Measurements from ENCODE around the gene COL11A2.
"Not testable (repeated sequence)": the region's sequence is repeated elsewhere in the genome, so short reads cannot be mapped to it uniquely, and the experiment has no call there.

Gene COL11A2

DNA sequence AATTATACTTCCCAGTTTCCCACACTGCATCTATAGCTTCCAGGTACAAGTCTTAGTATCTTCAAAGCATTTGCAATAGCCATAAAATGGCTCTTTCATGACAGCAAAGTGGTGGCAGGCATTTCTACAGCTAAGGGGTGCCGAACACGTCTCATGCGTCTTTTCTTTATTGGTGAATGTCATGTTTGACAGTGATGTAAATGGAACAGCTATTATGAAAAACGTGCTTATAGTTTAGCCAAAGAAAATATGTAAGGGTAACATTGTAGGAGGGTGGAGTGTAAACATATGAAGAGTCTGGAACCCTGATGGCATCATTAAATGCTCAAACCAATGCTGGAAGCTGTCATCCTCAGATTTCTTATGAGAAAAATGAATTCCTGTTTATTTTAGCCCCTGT, 37.9 kb downstream of the COL11A2 start:
- no peak for DNase-seq (ENCODE audit: low read depth)

DNA sequence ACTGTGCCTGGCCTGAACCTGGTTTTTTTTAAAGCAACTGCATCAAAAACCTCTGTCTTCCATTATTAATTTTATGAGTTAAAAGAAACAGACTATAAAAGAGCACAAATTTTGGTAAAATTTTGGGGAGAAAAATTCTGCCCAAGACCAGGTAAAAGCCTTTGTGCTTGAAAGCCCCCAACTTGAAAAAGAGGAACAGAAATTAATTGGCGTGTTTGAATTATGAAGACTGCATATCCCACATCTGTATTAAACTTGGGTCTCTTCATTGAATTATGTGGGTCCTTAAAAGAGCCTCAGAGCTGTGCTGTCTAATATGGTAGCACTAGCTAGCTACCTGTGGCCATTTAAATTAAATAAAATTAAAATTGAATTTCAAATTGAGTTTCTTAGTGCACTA, 41.2 kb downstream of the COL11A2 start:
- DNase-seq (ENCODE audit: low read depth), result no peak

GRCh38 chr6:33150560-33150959, 41.7 kb downstream of the COL11A2 start:
- not testable (repeated sequence) for DNase-seq (ENCODE audit: low read depth)

- DNase-seq (ENCODE audit: low read depth), result no peak
Measured at GRCh38 chr6:33147807-33148666, 44.2 kb downstream of the COL11A2 start.

- no peak for DNase-seq (ENCODE audit: low read depth)
Measured at GRCh38 chr6:33144373-33144772, 47.9 kb downstream of the COL11A2 start.

- DNase-seq (ENCODE audit: low read depth), result no peak
Measured at GRCh38 chr6:33143113-33143770, 49.0 kb downstream of the COL11A2 start.

DNA sequence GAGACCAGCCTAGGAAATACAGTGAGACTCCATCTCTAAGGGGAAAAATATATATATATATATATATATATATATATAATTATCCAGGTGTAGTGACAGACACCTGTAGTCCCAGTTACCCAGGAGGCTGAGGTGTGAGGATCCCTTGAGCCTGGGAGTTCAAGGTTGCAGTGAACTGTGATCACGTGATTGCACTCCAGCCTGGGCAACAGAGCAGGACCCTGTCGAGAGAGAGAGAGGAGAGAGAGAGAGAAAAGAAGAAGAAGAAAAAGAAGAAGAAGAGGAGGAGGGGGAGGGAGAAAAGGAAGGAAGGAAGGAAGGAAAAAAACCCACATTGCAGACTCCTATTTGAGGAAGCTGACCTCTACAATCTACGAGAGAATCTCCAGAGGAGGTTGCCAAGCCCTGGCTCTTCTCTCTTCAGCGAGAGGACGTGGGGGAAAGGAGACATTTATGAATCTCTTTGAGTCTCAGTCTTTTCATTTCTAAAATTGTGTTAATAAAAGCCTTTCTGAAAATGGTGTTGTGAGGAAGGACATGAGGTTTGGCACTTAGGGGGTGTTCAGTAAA, 49.7 kb downstream of the COL11A2 start:
- no peak for DNase-seq (ENCODE audit: low read depth)

DNA sequence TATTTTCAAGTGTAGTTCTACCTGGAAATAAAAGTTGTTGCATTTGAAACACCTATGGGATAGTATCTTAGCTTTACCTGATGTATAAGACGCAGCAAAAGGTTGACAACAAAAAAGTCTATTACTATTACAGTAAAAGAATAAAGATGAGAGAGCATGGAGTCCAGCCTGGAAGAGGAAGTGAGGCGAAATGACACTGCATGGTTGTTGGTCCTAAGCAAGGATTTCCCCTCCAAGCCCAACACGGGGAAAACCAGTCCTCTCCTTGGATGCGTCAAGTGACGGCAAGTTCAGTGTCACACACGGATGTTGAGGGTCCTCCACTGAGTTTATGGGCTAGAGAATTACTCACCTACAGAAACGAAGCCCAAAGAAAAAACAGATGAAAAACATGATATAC, 51.7 kb downstream of the COL11A2 start:
- DNase-seq (ENCODE audit: low read depth), result no peak

- no peak for DNase-seq (ENCODE audit: low read depth)
Measured at GRCh38 chr6:33139596-33140206, 52.6 kb downstream of the COL11A2 start.

DNA sequence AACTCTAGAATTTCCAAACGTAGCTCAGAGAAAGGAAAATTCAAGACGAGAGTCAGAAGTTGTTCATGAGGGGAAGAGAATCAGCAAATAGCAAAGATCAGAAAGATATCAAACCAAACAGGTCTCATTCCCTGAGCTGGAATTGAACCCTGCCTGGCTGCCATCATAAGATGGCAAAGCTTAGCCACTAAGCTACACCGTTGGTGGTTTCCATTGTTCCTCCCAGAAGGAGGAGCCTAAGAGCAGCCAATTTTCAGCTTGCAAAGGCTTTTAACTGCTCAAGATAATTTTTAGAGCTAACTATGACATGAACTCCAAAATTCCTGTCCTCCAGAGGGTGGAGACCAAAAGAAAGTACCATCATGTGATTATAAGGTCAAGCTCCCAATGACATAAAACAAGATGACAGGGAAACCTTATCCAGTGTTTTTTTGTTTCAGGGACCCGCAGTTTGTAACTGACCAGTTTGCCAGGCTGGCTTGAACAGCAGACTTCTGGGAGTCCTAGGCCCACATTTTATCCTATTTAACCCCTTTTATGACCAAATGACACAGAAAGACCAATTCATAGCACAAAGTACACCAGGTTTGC, 55.9 kb downstream of the COL11A2 start:
- DNase-seq (ENCODE audit: low read depth), result no peak

- DNase-seq (ENCODE audit: low read depth), result no peak
Measured at GRCh38 chr6:33132081-33132524, 60.2 kb downstream of the COL11A2 start.

- DNase-seq (ENCODE audit: low read depth), result no peak
Measured at GRCh38 chr6:33128318-33128717, 63.9 kb downstream of the COL11A2 start.

DNA sequence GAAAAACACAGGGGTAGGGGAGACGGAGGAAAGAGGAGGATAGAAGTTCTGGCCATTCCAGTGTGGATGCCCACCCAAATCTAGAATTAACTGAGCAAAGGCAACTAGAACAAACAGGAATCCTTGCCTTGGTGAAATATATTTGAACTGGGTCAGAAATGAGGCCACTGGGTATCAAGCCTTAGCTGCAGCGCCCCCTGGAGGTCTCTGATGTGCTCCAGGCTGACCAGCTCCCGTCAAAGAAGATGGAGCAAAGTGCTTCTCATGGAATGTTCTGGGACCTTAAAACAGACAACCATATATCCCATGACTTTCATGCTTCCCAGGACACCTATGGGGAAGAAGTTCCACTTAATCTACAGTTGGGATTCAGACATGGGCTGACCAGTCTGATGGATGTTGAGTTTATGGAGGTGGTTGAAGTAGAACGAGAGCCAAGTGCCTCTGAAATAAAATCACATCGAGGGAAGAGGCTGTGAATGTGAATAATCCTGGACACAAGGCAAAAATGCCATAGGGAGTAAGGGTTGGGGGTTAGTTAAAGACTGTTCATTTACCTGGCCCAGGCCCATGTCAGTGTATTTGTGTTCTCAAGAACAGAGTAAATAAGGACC, 66.1 kb downstream of the COL11A2 start:
- DNase-seq (ENCODE audit: low read depth), result peak; percentile 47

DNA sequence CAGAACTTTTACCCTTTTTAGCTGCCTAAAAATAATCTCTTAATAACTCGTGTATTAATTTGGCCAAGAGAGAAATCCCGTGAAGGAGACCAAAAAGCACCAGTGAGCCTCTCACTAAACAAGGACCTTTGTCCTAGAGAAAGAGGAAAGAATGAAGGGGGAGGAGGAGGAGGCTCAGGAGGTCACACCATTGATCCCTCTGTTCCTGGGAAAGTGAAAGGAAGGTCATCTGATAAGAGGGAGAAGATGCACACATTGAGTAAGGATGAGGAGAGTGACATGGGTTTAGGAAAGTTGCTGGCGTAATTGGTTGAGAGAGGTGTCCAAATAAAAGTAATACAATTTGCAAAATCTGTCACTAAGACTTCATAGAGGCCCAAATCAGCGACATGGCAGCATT, 67.3 kb downstream of the COL11A2 start:
- DNase-seq (ENCODE audit: low read depth), result no peak

DNA sequence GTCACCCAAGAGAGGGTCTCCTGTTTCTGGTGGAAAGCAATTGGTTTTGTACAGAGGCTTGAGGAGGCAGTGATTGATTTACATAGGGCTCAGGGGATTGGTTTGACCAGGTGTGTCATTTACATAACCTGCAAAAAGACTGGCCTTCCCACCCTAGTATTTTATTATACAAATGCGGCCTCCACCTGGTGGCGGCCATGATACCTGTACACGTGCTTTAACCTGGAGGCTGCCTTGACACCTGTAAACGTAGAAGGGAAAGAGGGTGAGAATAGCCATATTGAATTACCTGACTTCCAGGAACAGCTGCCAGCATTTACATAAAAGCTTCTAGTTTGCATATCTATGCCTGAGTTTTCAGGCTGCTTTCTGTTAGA, 67.8 kb downstream of the COL11A2 start:
- no peak for DNase-seq (ENCODE audit: low read depth)

DNA sequence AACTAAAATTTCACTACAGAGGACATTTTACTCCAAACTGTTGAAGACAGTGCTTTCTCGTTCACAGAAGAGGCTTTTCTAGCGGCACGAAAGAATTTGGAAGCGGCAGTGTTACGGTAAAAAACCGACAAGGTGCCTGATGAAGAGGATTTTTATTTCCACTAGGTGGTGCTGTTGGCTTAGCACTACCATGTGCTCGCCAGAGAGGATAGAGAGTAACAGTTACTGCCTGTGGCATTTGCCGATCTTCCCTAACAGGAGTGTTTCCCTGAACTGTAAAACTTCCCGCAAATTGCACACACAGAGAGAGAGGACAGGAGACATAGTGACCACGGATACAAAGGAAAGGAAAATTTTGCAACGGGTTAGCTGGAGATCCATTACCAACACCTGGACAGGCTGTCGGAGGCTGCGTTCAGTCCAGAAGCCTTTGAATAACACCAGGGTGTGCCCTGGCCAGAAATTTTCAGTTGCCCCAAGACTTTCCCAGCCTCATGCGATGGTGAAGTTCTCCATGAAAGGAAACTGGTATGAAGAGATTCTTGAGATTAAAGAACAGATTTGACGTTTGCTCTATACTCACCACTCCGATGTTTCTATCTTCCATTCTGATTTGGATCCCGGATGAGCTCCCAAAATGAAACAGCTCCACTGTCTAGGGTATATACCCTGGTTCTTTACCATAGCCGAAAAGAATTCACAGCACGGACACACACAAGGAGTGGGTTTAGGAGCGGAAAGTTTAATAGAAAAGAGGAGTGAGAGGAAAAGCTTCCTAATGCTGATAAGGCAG, 68.3 kb downstream of the COL11A2 start:
- no peak for DNase-seq (ENCODE audit: low read depth)

DNA sequence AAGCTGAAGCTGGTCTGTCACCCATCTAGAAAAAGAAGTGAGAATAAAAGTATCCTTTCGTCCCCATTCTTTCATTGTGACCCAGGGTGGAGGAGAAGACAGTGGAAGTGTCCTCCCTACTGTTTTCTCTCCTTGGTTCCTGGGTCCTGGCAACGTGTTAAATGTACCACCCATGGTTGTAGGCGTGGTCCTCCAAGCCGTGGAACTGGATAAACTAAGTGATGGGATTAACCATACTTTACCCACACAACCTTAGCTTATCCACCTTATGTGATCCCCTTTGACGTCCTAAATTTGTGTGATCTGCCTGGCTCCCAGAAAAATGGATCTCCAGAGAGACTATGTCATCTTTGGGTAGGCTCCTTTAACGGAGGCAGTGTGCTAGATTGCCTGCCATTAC, 69.1 kb downstream of the COL11A2 start:
- DNase-seq (ENCODE audit: low read depth), result no peak

DNA sequence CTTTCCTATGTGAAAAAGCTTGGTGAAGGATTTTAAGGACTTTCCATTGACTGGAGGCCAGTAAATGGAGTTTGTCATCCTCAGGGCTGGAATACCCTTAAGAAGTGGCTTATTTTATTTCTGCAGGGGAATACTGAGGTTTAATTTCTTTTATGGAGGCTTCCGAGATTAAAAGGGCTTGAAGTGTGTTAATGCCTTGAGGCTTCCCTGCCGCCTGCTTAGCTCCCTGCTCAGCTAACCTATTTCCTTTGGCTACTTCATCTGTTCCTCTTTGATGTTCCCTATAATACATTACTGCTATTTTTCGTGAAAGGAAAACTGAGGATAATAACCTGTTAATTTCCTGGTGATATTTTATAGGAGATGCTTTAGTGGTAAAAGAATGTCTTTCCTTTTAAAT, 72.3 kb downstream of the COL11A2 start:
- no peak for DNase-seq (ENCODE audit: low read depth)

- no peak for DNase-seq (ENCODE audit: low read depth)
Measured at GRCh38 chr6:33118525-33119123, 73.6 kb downstream of the COL11A2 start.

DNA sequence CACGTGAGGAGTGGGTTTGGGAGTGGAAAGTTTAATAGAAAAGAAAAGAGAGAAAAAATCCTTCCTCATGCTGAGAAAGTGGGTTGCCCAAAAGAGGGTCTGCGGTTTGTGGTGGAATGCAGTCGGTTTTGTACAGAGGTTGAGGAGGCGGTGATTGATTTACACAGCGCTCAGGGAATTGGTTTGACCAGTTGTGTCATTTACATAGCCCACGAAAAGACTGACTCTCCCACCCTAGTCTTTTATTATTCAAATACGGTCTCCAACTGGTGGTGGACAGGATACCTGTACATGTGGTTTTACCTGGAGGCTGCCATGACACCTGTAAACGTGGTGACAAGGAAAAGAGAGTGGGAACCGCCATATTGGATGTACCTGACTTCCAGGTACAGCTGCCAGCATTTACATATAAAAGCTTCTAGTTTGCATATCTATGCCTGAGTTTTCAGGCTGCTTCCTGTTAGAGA, 74.4 kb downstream of the COL11A2 start:
- no peak for DNase-seq (ENCODE audit: low read depth)

Data from stimulated activated CD8-positive, alpha-beta memory T cell treated with anti-CD3 and anti-CD28 coated beads, Interleukin-12 subunit alpha, Interleukin-12 subunit beta, amount 100 ng/mL, for 1 hour (primary cell).